GM23338 (cell line): Measurements from ENCODE around the gene USF2. TPM values are rescaled to one million over a fixed set of nuclear protein-coding genes. Genes with fewer than 3 reads are reported as not detected.

Source experiments
- ATAC-seq: fragments of 200-7000 bp; cut with Tn5 transposase; 3 replicates; pipeline ENCODE4 v1.9.1; 2020
- DNase-seq: peaks from one replicate; pipeline ENCODE4 v3.0.0-alpha.2; 2015; ENCODE audit warnings: low spot score
- H2AFZ ChIP-seq: fragments of 200-600 bp; sonication (generic); 2 replicates; pipeline ENCODE4 v1.8.0; 2016; ENCODE audit warnings: antibody characterized with exemption, mild to moderate bottlenecking, moderate library complexity
- H3F3A ChIP-seq: fragments of 200-600 bp; sonication (generic); replicated peaks from 2 replicates; pipeline ENCODE4 v1.8.0; 2017; ENCODE audit warnings: antibody characterized with exemption, mixed run types, low read depth
- H3K27ac ChIP-seq: fragments of 200-600 bp; sonication (generic); 2 replicates; pipeline ENCODE4 v1.6.1; 2016; ENCODE audit warnings: low read depth
- H3K27me3 ChIP-seq: fragments of 200-600 bp; sonication (generic); 2 replicates; pipeline ENCODE4 v1.8.0; 2016; ENCODE audit warnings: mild to moderate bottlenecking, mixed run types, moderate library complexity; ENCODE audit not compliant: insufficient read depth
- H3K36me3 ChIP-seq: fragments of 200-600 bp; sonication (generic); 2 replicates; pipeline ENCODE4 v1.8.0; 2016; ENCODE audit warnings: mild to moderate bottlenecking; ENCODE audit not compliant: insufficient read depth
- H3K4me1 ChIP-seq: fragments of 200-600 bp; sonication (generic); 2 replicates; pipeline ENCODE4 v1.8.0; 2016; ENCODE audit warnings: mild to moderate bottlenecking, moderate library complexity; ENCODE audit not compliant: insufficient read depth
- H3K4me2 ChIP-seq: fragments of 200-600 bp; sonication (generic); 2 replicates; pipeline ENCODE4 v1.7.1; 2017; ENCODE audit warnings: mixed run types
- H3K4me3 ChIP-seq: fragments of 200-600 bp; sonication (generic); 2 replicates; pipeline ENCODE4 v1.6.1; 2016; ENCODE audit warnings: mixed run types
- H3K79me2 ChIP-seq: fragments of 200-600 bp; sonication (generic); replicated peaks from 2 replicates; pipeline ENCODE4 v1.8.0; 2017; ENCODE audit warnings: mild to moderate bottlenecking; ENCODE audit not compliant: insufficient read depth
- H3K9me2 ChIP-seq: fragments of 200-600 bp; sonication (generic); 2 replicates; pipeline ENCODE4 v1.8.0; 2017; ENCODE audit not compliant: insufficient read depth
- H4K20me1 ChIP-seq: fragments of 200-600 bp; sonication (generic); replicated peaks from 2 replicates; pipeline ENCODE4 v1.8.0; 2017; ENCODE audit warnings: mild to moderate bottlenecking; ENCODE audit not compliant: insufficient read depth
- H3K27ac Mint-ChIP-seq: 2 replicates; pipeline ENCODE4 v1.8.0; 2020; ENCODE audit warnings: inconsistent platforms, mild to moderate bottlenecking, moderate library complexity, mixed read lengths
- H3K27me3 Mint-ChIP-seq: 3 replicates; pipeline ENCODE4 v1.8.0; 2022; ENCODE audit warnings: low read depth, mild to moderate bottlenecking, moderate library complexity, mixed read lengths, inconsistent platforms; ENCODE audit not compliant: insufficient read depth, poor library complexity
- H3K36me3 Mint-ChIP-seq: 3 replicates; pipeline ENCODE4 v1.8.0; 2021; ENCODE audit warnings: low read depth, mild to moderate bottlenecking, inconsistent platforms, moderate library complexity, mixed read lengths
- H3K4me1 Mint-ChIP-seq: 3 replicates; pipeline ENCODE4 v1.8.0; 2020; ENCODE audit warnings: mild to moderate bottlenecking, inconsistent platforms, mixed read lengths
- H3K4me3 Mint-ChIP-seq: 3 replicates; pipeline ENCODE4 v1.8.0; 2021; ENCODE audit warnings: moderate library complexity, mild to moderate bottlenecking, inconsistent platforms, mixed read lengths
- H3K9me3 Mint-ChIP-seq: 3 replicates; pipeline ENCODE4 v1.8.0; 2020; ENCODE audit warnings: moderate library complexity, mild to moderate bottlenecking, inconsistent platforms, mixed read lengths
- CTCF ChIP-seq, 2 experiments: fragments of 200-600 bp in 1 of 2; sonication (generic) in 1 of 2; conservative IDR thresholded peaks; 2 replicates each; pipeline versions ENCODE4 v1.5.1 to v1.6.1; 2016 to 2017; ENCODE audit warnings: antibody characterized with exemption in 2 of 2, low read depth in 2 of 2, mild to moderate bottlenecking in 2 of 2, moderate library complexity in 1 of 2
- EZH2 ChIP-seq: fragments of 200-600 bp; sonication (generic); IDR thresholded peaks from one replicate; pipeline ENCODE4 v1.8.0; 2017; ENCODE audit warnings: antibody characterized with exemption, mild to moderate bottlenecking, low read depth; ENCODE audit not compliant: unreplicated experiment
- EZH2phosphoT487 ChIP-seq: fragments of 200-600 bp; sonication (generic); IDR thresholded peaks from one replicate; pipeline ENCODE4 v1.8.1; 2018; ENCODE audit warnings: antibody characterized with exemption; ENCODE audit not compliant: unreplicated experiment
- JUNB ChIP-seq: IDR thresholded peaks from one replicate; pipeline ENCODE4 v1.6.1; 2016; ENCODE audit warnings: antibody characterized with exemption; ENCODE audit not compliant: unreplicated experiment
- NANOG ChIP-seq: IDR thresholded peaks from 2 replicates; pipeline ENCODE4 v1.6.1; 2016; ENCODE audit warnings: antibody characterized with exemption, borderline replicate concordance
- REST ChIP-seq: IDR thresholded peaks from one replicate; pipeline ENCODE4 v1.6.1; 2018; ENCODE audit warnings: antibody characterized with exemption; ENCODE audit not compliant: unreplicated experiment
- STAT1 ChIP-seq: IDR thresholded peaks from one replicate; pipeline ENCODE4 v1.6.1; 2016; ENCODE audit warnings: antibody characterized with exemption; ENCODE audit not compliant: unreplicated experiment
- ZNF114 ChIP-seq: fragments of 250-450 bp; sonication (Bioruptor Pico); IDR thresholded peaks from 2 replicates; pipeline ENCODE4 v1.5.0; 2020; ENCODE audit warnings: mild to moderate bottlenecking, moderate library complexity
- ZNF462 ChIP-seq: fragments of 250-450 bp; sonication (Bioruptor Pico); IDR thresholded peaks from 2 replicates; pipeline ENCODE4 v1.5.0; 2020; ENCODE audit warnings: mild to moderate bottlenecking, moderate library complexity
- polyA plus RNA-seq: library from polyadenylated mRNA; unstranded; fragments of >200 nt; fragmentation: Nextera tagmentation; extraction: Ambion mirVana; gene quantifications from 2 replicates; pipeline ENCODE4 v1.2.1, GENCODE V29; 2016
- total RNA-seq: library from RNA; depleted of rRNA; stranded (reverse); fragments of >200 nt; shearing (Covaris generic); gene quantifications from 2 replicates; pipeline ENCODE4 v1.2.3, GENCODE V29; 2014

Gene USF2
- total and polyA plus RNA-seq, 2 experiments from 2014 or later = 28.9 to 60.5 TPM

GRCh38 chr19:35287713-35288112, 19.0 kb downstream of the USF2 start:
- Histone ChIP-seq H3K4me3 (no peak overlapping the region), H4K20me1 (no peaks in the 10 kb centered on the region), H3K9me2 (no peaks in the 10 kb centered on the region), H2AFZ (no peak overlapping the region), H3K79me2 (no peaks in the 10 kb centered on the region), H3K4me1 (0 out of 2 replicates have a peak, but pooled peaks cover 8% of the 10 kb centered on the region), H3K27me3 (no peaks in the 10 kb centered on the region), H3F3A (no peaks in the 10 kb centered on the region), H3K36me3 (no peaks in the 10 kb centered on the region), H3K4me2 (no peak overlapping the region), H3K27ac (no peak overlapping the region)
- H3K4me3 Mint-ChIP-seq = no peak overlapping the region
- ATAC-seq (no peak), DNase-seq (no peak)
- no peak overlapping the region for H3K27ac Mint-ChIP-seq
- H3K9me3 Mint-ChIP-seq = no peaks in the 10 kb centered on the region
- TF ChIP-seq ZNF114 (CRISPR knock-in tag) (no peak), REST (no peak), ZNF462 (no peak), STAT1 (no peak), EZH2 (no peak), CTCF (conservative IDR thresholded peaks at IDR 0.05; ENCODE audit: low read depth in 2 of 2) (no peak), JUNB (no peak), EZH2phosphoT487 (no peak), NANOG (no peak)
- peaks cover 19% of the 10 kb centered on the region for H3K27me3 Mint-ChIP-seq
- H3K36me3 Mint-ChIP-seq = no peaks in the 10 kb centered on the region
- peaks cover 13% of the 10 kb centered on the region for H3K4me1 Mint-ChIP-seq
